ENCODE results near the gene SMYD1.

SMYD1 gene

DNA sequence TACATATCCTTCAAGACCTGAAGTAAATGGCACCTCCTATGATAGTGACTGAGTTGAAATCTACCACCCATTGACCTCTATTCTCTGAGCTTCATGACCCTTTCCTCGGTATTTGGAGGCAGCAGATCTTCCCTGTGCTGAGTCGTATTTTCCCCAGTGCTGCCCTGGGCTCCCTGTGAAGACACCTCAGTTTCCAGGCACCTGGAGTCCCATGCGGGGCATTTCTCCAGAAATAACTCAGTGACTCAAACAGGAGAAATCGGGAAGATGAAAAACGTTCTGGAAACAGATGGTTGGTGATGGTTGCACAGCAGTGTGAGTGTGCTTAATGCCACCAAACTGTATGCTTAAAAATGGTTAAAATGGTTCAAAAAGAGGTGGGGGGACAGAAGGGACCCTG lies 18.0 kb downstream of the SMYD1 start:
- H3K4me3 ChIP-seq (ENCODE audit: low read depth, low read length), result no peak overlapping the region
- TF ChIP-seq, protein P1, sequence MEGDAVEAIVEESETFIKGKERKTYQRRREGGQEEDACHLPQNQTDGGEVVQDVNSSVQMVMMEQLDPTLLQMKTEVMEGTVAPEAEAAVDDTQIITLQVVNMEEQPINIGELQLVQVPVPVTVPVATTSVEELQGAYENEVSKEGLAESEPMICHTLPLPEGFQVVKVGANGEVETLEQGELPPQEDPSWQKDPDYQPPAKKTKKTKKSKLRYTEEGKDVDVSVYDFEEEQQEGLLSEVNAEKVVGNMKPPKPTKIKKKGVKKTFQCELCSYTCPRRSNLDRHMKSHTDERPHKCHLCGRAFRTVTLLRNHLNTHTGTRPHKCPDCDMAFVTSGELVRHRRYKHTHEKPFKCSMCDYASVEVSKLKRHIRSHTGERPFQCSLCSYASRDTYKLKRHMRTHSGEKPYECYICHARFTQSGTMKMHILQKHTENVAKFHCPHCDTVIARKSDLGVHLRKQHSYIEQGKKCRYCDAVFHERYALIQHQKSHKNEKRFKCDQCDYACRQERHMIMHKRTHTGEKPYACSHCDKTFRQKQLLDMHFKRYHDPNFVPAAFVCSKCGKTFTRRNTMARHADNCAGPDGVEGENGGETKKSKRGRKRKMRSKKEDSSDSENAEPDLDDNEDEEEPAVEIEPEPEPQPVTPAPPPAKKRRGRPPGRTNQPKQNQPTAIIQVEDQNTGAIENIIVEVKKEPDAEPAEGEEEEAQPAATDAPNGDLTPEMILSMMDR (IDR thresholded peaks at IDR 0.05; ENCODE audit: low read depth, low read length, missing control alignments), result no peak
- no peak for DNase-seq (ENCODE audit: low read depth)

GRCh38 chr2:88086401-88086800 lies 18.8 kb downstream of the SMYD1 start:
- no peak overlapping the region for H3K4me3 ChIP-seq (ENCODE audit: low read depth, low read length)
- no peak for DNase-seq (ENCODE audit: low read depth)
- TF ChIP-seq, protein P1 (IDR thresholded peaks at IDR 0.05; ENCODE audit: low read depth, low read length, missing control alignments), result no peak

DNA sequence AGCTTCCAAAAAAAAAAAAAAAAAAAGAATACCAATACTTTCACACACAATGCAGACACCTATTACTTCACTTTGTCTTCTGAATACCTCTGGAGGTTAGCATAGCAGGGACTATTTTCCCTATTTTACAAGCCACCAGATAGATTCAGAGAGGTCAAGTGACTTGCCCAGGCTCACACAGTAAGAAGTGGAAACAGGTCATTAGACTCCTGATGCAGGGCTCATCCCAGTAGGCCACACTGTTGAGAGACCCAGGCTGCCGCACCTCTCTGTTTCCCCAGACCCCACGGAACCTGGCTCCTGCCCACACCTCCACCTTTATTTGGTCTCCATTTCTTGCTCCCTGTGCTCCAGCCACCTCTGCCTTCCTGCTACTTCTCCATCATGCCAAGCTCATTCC lies 19.4 kb downstream of the SMYD1 start:
- no peak overlapping the region for H3K4me3 ChIP-seq (ENCODE audit: low read depth, low read length)
- DNase-seq (ENCODE audit: low read depth), result no peak
- TF ChIP-seq, protein P1 (IDR thresholded peaks at IDR 0.05; ENCODE audit: low read depth, low read length, missing control alignments), result no peak

- TF ChIP-seq, protein P1 (IDR thresholded peaks at IDR 0.05; ENCODE audit: low read depth, low read length, missing control alignments), result no peak
- DNase-seq (ENCODE audit: low read depth), result no peak
- no peak overlapping the region for H3K4me3 ChIP-seq (ENCODE audit: low read depth, low read length)
These were observed 20.1 kb downstream of the SMYD1 start for GRCh38 chr2:88087763-88088162.

DNA sequence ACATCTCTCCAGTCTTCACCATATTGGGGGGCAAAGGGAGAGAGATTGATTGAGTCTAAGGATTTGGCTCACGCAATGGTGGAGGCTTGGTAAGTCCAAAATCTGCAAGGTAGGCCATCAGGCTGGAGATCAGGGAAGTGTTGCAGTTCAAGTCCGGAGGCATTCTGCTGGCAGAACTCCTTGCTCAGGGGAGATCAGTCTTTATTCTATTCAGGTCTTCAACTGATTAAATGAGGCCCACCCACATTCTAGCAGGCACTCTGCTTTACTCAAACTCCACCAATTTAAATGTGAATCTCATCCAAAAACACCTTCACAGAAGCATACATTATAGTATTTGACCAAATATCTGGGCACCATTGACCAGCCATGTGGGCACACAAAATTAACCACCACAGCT lies 21.4 kb downstream of the SMYD1 start:
- TF ChIP-seq, protein P1 (IDR thresholded peaks at IDR 0.05; ENCODE audit: low read depth, low read length, missing control alignments), result no peak
- no peak for DNase-seq (ENCODE audit: low read depth)
- H3K4me3 ChIP-seq (ENCODE audit: low read depth, low read length), result no peak overlapping the region

DNA sequence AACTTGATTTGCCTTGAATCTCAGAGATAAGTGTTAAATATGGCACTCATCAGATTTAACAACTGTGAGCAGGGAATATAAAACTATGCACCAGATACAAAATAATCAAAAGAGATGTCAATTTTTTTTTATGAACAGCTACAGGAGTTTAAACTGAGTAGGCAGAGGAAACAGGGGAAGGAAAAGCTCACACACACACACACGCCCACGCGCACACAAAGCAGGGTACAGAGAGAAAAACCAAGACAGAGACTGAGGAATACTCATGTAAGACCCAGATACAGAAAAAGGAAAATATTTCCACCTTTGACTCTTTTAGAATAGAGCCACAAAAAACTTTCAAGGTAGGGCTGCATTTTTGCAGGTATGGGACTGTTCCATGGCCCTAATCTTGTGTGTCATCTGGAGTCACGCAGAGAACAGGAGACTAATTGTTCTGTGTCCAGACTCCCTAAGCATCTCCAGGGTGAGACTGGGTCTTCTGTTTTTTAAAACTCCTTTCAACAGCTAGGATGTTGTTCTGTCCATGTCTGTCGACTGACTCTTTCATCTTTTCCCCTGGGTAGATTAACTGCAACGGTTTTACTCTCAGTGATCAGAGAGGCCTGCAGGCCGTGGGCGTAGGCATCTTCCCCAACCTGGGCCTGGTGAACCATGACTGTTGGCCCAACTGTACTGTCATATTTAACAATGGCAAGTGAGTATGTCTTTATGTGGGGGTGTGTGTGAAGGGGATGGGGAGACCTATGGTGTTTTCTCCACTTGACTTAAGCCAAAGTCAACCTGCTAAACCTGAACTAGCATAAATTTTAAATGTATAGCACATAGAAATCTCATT lies 23.0 kb downstream of the SMYD1 start:
- no peak overlapping the region for H3K4me3 ChIP-seq (ENCODE audit: low read depth, low read length)
- TF ChIP-seq, protein P1 (IDR thresholded peaks at IDR 0.05; ENCODE audit: low read depth, low read length, missing control alignments), result no peak
- DNase-seq (ENCODE audit: low read depth), result no peak

GRCh38 chr2:88091943-88092342 lies 24.3 kb downstream of the SMYD1 start:
- TF ChIP-seq, protein P1 (IDR thresholded peaks at IDR 0.05; ENCODE audit: low read depth, low read length, missing control alignments), result no peak
- H3K4me3 ChIP-seq (ENCODE audit: low read depth, low read length), result no peak overlapping the region
- no peak for DNase-seq (ENCODE audit: low read depth)

Measured in GM12864 (cell line).